Esophagus muscularis mucosa (tissue), 4 donors: ENCODE results near the gene ITGA8. TPM values are rescaled to one million over a fixed set of nuclear protein-coding genes. Genes with fewer than 3 reads are reported as not detected.

Experiments
- DNase-seq: peaks from one replicate; pipeline ENCODE4 v3.0.0-alpha.2; 2017; ENCODE audit errors: extremely low spot score
- H3K27ac ChIP-seq, 4 donors: fragments of 200-600 bp; sonication (generic); replicated peaks in 1 of 4; 1 replicate in 3 of 4; 2 replicates in 1 of 4; pipeline ENCODE4 v1.5.1; 2016 to 2019; ENCODE audit warnings: mild to moderate bottlenecking in 1 of 4
- H3K27me3 ChIP-seq, 4 donors: fragments of 200-600 bp; sonication (generic); one replicate each; pipeline versions ENCODE4 v1.5.1 to v1.6.0; 2016 to 2019
- H3K36me3 ChIP-seq, 4 donors: fragments of 200-600 bp; sonication (generic); one replicate each; pipeline ENCODE4 v1.5.1; 2016 to 2019
- H3K4me1 ChIP-seq, 4 donors: fragments of 200-600 bp; sonication (generic); one replicate each; pipeline ENCODE4 v1.5.1; 2016 to 2019
- H3K4me3 ChIP-seq, 4 donors: fragments of 200-600 bp; sonication (generic); 1 replicate in 2 of 4; 2 replicates in 2 of 4; pipeline ENCODE4 v1.5.1; 2016 to 2019; ENCODE audit warnings: mild to moderate bottlenecking in 4 of 4, moderate library complexity in 1 of 4
- H3K9me3 ChIP-seq, 4 donors: fragments of 200-600 bp; sonication (generic); 1 replicate in 3 of 4; 2 replicates in 1 of 4; pipeline ENCODE4 v1.5.1; 2016 to 2019
- CTCF ChIP-seq, 3 experiments: fragments of 200-600 bp in 2 of 3; fragments of 450-650 bp in 1 of 3; sonication (generic) in 2 of 3; IDR thresholded peaks; one replicate each; pipeline ENCODE4 v1.5.1; 2017 to 2019; ENCODE audit warnings: antibody characterized with exemption in 3 of 3, mild to moderate bottlenecking in 2 of 3, moderate library complexity in 1 of 3
- EP300 ChIP-seq: sonication (generic); formaldehyde crosslinking; IDR thresholded peaks from one replicate; pipeline ENCODE4 v1.6.1; 2017; ENCODE audit warnings: antibody characterized with exemption
- POLR2A ChIP-seq: fragments of 450-650 bp; IDR thresholded peaks from one replicate; pipeline ENCODE4 v1.6.1; 2017; ENCODE audit warnings: antibody characterized with exemption, moderate library complexity, mild to moderate bottlenecking, low read depth
- POLR2AphosphoS5 ChIP-seq, 2 donors: sonication (generic); formaldehyde crosslinking; IDR thresholded peaks; one replicate each; pipeline ENCODE4 v1.6.1; 2017; ENCODE audit warnings: antibody characterized with exemption in 2 of 2
- WGBS: methylation state at CpG from one replicate; pipeline ENCODE4 v1.1.5; 2018; 5-methylcytosine and 5-hydroxymethylcytosine counted together
- intact Hi-C: fragments of 100-400 bp; cut with DNase I; formaldehyde crosslinking; loops from one replicate; pipeline ENCODE4 v1.15.1; 2023
- total RNA-seq, 4 donors: library from RNA; depleted of rRNA; stranded (reverse); fragments of >200 nt; gene quantifications; one replicate each; pipeline versions ENCODE4 v1.1.0 to v1.2.1, GENCODE V29; 2016

Gene ITGA8
- total RNA-seq, 4 donors from 2014 or later = 26.2 to 113 (median 50.4) TPM

- TF ChIP-seq EP300 (no peak), POLR2AphosphoS5 (IDR thresholded peaks at IDR 0.05) (no peak), POLR2A (no peak), CTCF (IDR thresholded peaks at IDR 0.05) (no peak)
- intact Hi-C loops = no loop called here
- Histone ChIP-seq H3K4me1 (peaks cover 0 to 3% (median 0%) of the 10 kb centered on the region in 4 donors), H3K27ac (no peak overlapping the region), H3K36me3 (no peaks in the 10 kb centered on the region), H3K9me3 (no peaks in the 10 kb centered on the region), H3K27me3 (no peaks in the 10 kb centered on the region), H3K4me3 (no peak overlapping the region)
- no peak for DNase-seq
- 37% methylated on average over 3 of the region's 3 CpGs for WGBS
These were observed 116.2 kb downstream of the ITGA8 start for GRCh38 chr10:15603446-15604011.

GRCh38 chr10:15601819-15602218, 117.9 kb downstream of the ITGA8 start:
- no peak overlapping the region for H3K27ac ChIP-seq

GRCh38 chr10:15595260-15595659, 124.5 kb downstream of the ITGA8 start:
- no peak for DNase-seq
- intact Hi-C loops = no loop called here
- TF ChIP-seq CTCF (IDR thresholded peaks at IDR 0.05) (no peak), EP300 (no peak), POLR2A (no peak), POLR2AphosphoS5 (IDR thresholded peaks at IDR 0.05) (no peak)

More at GRCh38 chr10:15601819-15602218, 117.9 kb downstream of the ITGA8 start:
- Histone ChIP-seq H3K36me3 (no peaks in the 10 kb centered on the region), H3K9me3 (no peaks in the 10 kb centered on the region), H3K4me3 (no peak overlapping the region), H3K27me3 (no peaks in the 10 kb centered on the region), H3K4me1 (peaks cover 0 to 3% (median 0%) of the 10 kb centered on the region in 4 donors)
- no peak for DNase-seq
- WGBS = 57% methylated on average over 1 of the region's 1 CpG
- intact Hi-C loops = no loop called here
- TF ChIP-seq POLR2A (no peak), EP300 (no peak), CTCF (IDR thresholded peaks at IDR 0.05) (no peak), POLR2AphosphoS5 (IDR thresholded peaks at IDR 0.05) (no peak)

GRCh38 chr10:15591937-15592336, 127.8 kb downstream of the ITGA8 start:
- no peak for DNase-seq
- TF ChIP-seq EP300 = no peak
- no peak for TF ChIP-seq POLR2A
- no peak for TF ChIP-seq POLR2AphosphoS5 (IDR thresholded peaks at IDR 0.05)
- TF ChIP-seq CTCF (IDR thresholded peaks at IDR 0.05) = no peak
- intact Hi-C loops = no loop called here
- Histone ChIP-seq H3K9me3 (no peaks in the 10 kb centered on the region), H3K27me3 (no peaks in the 10 kb centered on the region), H3K4me1 (peaks cover 0 to 6% (median 2%) of the 10 kb centered on the region in 4 donors), H3K36me3 (no peaks in the 10 kb centered on the region), H3K27ac (no peak overlapping the region), H3K4me3 (no peak overlapping the region)
- 96% methylated on average over 4 of the region's 4 CpGs for WGBS

More at GRCh38 chr10:15595260-15595659, 124.5 kb downstream of the ITGA8 start:
- Histone ChIP-seq H3K4me1 (no peaks in the 10 kb centered on the region), H3K27me3 (no peaks in the 10 kb centered on the region), H3K27ac (no peak overlapping the region), H3K9me3 (no peaks in the 10 kb centered on the region), H3K36me3 (no peaks in the 10 kb centered on the region), H3K4me3 (no peak overlapping the region)

- H3K9me3 ChIP-seq = no peaks in the 10 kb centered on the region
- H3K4me3 ChIP-seq = no peak overlapping the region
- peaks cover 0 to 6% (median 2%) of the 10 kb centered on the region in 4 donors for H3K4me1 ChIP-seq
- H3K36me3 ChIP-seq = no peaks in the 10 kb centered on the region
- no peaks in the 10 kb centered on the region for H3K27me3 ChIP-seq
- intact Hi-C loops = no loop called here
- TF ChIP-seq POLR2AphosphoS5 (IDR thresholded peaks at IDR 0.05) = no peak
- no peak for TF ChIP-seq POLR2A
- TF ChIP-seq CTCF (IDR thresholded peaks at IDR 0.05) = no peak
- TF ChIP-seq EP300 = no peak
- DNase-seq = no peak
- 92% methylated on average over 2 of the region's 2 CpGs for WGBS
- H3K27ac ChIP-seq = no peak overlapping the region
These were observed 128.3 kb downstream of the ITGA8 start for GRCh38 chr10:15591431-15591830.
